Measurements from ENCODE around the gene TBC1D22A. TPM values are rescaled to one million over a fixed set of nuclear protein-coding genes. Genes with fewer than 3 reads are reported as not detected.

TBC1D22A gene
- total RNA-seq, 1 experiment from 2014 or later: 20.9 TPM

GRCh38 chr22:46966495-46966845 lies 204.0 kb downstream of the TBC1D22A start:
- Histone ChIP-seq H3K9ac (ENCODE audit: low read length) (no peak overlapping the region), H3K27me3 (ENCODE audit: insufficient read depth, low read length) (no peaks in the 10 kb centered on the region), H3K79me2 (ENCODE audit: insufficient read depth, low read length) (no peaks in the 10 kb centered on the region; the same call in 1 of the 2 replicates), H3K4me3 (replicated peaks in 1 of 2; ENCODE audit: low read depth in 1 of 2, low read length in 2 of 2) (no peak overlapping the region), H3K4me2 (ENCODE audit: low read length) (no peak overlapping the region), H3K9me2 (ENCODE audit: insufficient read depth) (no peaks in the 10 kb centered on the region), H3K4me1 (ENCODE audit: control insufficient read depth in 1 of 2, insufficient read depth in 2 of 2, low read length in 2 of 2) (no peaks in the 10 kb centered on the region), H3K36me3 (ENCODE audit: control insufficient read depth in 1 of 2, insufficient read depth in 2 of 2, low read length in 2 of 2) (no peaks in the 10 kb centered on the region), H2AFZ (ENCODE audit: low read depth, low read length, poor library complexity, severe bottlenecking) (no peak overlapping the region), H3K9me3 (ENCODE audit: control insufficient read depth in 1 of 2, insufficient read depth in 1 of 2, low read depth in 1 of 2, low read length in 2 of 2) (no peaks in the 10 kb centered on the region), H4K20me1 (ENCODE audit: insufficient read depth) (no peaks in the 10 kb centered on the region), H3K27ac (ENCODE audit: low read depth, low read length) (no peak overlapping the region)
- ChIA-PET RAD21 (ENCODE audit: low non-redundant PET in 1 of 2, low total read pairs in 2 of 2, uncharacterized antibody in 2 of 2, unreplicated experiment in 2 of 2) (no interaction called here), CTCF (no interaction called here), POLR2A (no interaction called here)
- intact Hi-C loops (cut with micrococcal nuclease): no loop called here
- BruUV-seq (replicated peaks): no TSS peak
- no peak for DNase-seq (ENCODE audit: low read depth, low spot score)
- no peak for ATAC-seq
- TF ChIP-seq SP1 (IDR thresholded peaks at IDR 0.05; ENCODE audit: low read depth) (no peak), JUND (IDR thresholded peaks at IDR 0.05) (no peak), POLR2AphosphoS5 (IDR thresholded peaks at IDR 0.05; ENCODE audit: low read depth, low read length) (no peak), ATF3 (IDR thresholded peaks at IDR 0.05) (no peak), REST (IDR thresholded peaks at IDR 0.05; ENCODE audit: low read depth) (no peak)

GRCh38 chr22:46966846-46967245 lies 204.4 kb downstream of the TBC1D22A start:
- RAD21 ChIA-PET (ENCODE audit: low non-redundant PET in 1 of 2, low total read pairs in 2 of 2, uncharacterized antibody in 2 of 2, unreplicated experiment in 2 of 2): no interaction called here
- POLR2A ChIA-PET: no interaction called here
- DNase-seq (ENCODE audit: low read depth, low spot score): no peak
- Histone ChIP-seq H3K27me3 (ENCODE audit: insufficient read depth, low read length) (no peaks in the 10 kb centered on the region), H3K27ac (ENCODE audit: low read depth, low read length) (no peak overlapping the region), H3K36me3 (ENCODE audit: control insufficient read depth in 1 of 2, insufficient read depth in 2 of 2, low read length in 2 of 2) (no peaks in the 10 kb centered on the region), H4K20me1 (ENCODE audit: insufficient read depth) (no peaks in the 10 kb centered on the region), H3K79me2 (ENCODE audit: insufficient read depth, low read length) (no peaks in the 10 kb centered on the region), H2AFZ (ENCODE audit: low read depth, low read length, poor library complexity, severe bottlenecking) (no peak overlapping the region), H3K9ac (ENCODE audit: low read length) (no peak overlapping the region), H3K4me1 (ENCODE audit: control insufficient read depth in 1 of 2, insufficient read depth in 2 of 2, low read length in 2 of 2) (no peaks in the 10 kb centered on the region), H3K9me3 (ENCODE audit: control insufficient read depth in 1 of 2, insufficient read depth in 1 of 2, low read depth in 1 of 2, low read length in 2 of 2) (no peaks in the 10 kb centered on the region), H3K4me3 (replicated peaks in 1 of 2; ENCODE audit: low read depth in 1 of 2, low read length in 2 of 2) (no peak overlapping the region), H3K9me2 (ENCODE audit: insufficient read depth) (no peaks in the 10 kb centered on the region), H3K4me2 (ENCODE audit: low read length) (no peak overlapping the region)
- CTCF ChIA-PET: no interaction called here
- BruUV-seq (replicated peaks): no TSS peak
- no peak for ATAC-seq
- intact Hi-C loops (cut with micrococcal nuclease): no loop called here
- TF ChIP-seq, protein P1, sequence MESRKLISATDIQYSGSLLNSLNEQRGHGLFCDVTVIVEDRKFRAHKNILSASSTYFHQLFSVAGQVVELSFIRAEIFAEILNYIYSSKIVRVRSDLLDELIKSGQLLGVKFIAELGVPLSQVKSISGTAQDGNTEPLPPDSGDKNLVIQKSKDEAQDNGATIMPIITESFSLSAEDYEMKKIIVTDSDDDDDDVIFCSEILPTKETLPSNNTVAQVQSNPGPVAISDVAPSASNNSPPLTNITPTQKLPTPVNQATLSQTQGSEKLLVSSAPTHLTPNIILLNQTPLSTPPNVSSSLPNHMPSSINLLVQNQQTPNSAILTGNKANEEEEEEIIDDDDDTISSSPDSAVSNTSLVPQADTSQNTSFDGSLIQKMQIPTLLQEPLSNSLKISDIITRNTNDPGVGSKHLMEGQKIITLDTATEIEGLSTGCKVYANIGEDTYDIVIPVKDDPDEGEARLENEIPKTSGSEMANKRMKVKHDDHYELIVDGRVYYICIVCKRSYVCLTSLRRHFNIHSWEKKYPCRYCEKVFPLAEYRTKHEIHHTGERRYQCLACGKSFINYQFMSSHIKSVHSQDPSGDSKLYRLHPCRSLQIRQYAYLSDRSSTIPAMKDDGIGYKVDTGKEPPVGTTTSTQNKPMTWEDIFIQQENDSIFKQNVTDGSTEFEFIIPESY (IDR thresholded peaks at IDR 0.05; ENCODE audit: extremely low read depth, insufficient replicate concordance, low read length): no peak
- TF ChIP-seq CBX3 (IDR thresholded peaks at IDR 0.05; ENCODE audit: low read depth) (no peak), SP1 (IDR thresholded peaks at IDR 0.05; ENCODE audit: low read depth) (no peak), MAX (IDR thresholded peaks at IDR 0.05) (no peak), EZH2 (IDR thresholded peaks at IDR 0.05) (no peak), EZH2phosphoT487 (IDR thresholded peaks at IDR 0.05; ENCODE audit: borderline replicate concordance) (no peak), EGR1 (IDR thresholded peaks at IDR 0.05; ENCODE audit: low read depth) (no peak), REST (IDR thresholded peaks at IDR 0.05; ENCODE audit: low read depth) (no peak)
